RWPE1 (cell line): Measurements from ENCODE around the gene NIPAL3.
A peak's percentile ranks its signal among the peaks of the same experiment; 100 is the strongest.
"Not testable (repeated sequence)": the region's sequence is repeated elsewhere in the genome, so short reads cannot be mapped to it uniquely, and the experiment has no call there.

Experiments
- CTCF ChIA-PET: fragments of 350-600 bp; sonication (Branson Sonifier 250); formaldehyde crosslinking; extraction: SDS; loops from one replicate; lab custom pipeline; 2021; lab: Yijun Ruan, JAX
- POLR2A ChIA-PET: fragments of 400-600 bp; formaldehyde crosslinking; extraction: SDS; loops from one replicate; lab custom pipeline; 2020; ENCODE audit warnings: antibody characterized with exemption; ENCODE audit not compliant: low non-redundant PET; lab: Yijun Ruan, JAX
- DNase-seq: peaks from one replicate; pipeline ENCODE4 v3.0.0; 2012; ENCODE audit warnings: low spot score
- H3K27ac ChIP-seq: fragments of 450-650 bp; 2 replicates; pipeline ENCODE4 v1.5.1; 2017
- CTCF ChIP-seq: fragments of 450-650 bp; conservative IDR thresholded peaks from 2 replicates; pipeline ENCODE4 v1.5.1; 2017; ENCODE audit warnings: low read depth, mild to moderate bottlenecking

The NIPAL3 gene

GRCh38 chr1:24508911-24509310 is 93.3 kb downstream of the NIPAL3 start:
- no peak for DNase-seq
- CTCF ChIA-PET = interaction anchor here (0.7 kb wide), 1 partner anchor 99 kb away, joined by 3 read pairs; no protein-coding TSS in a partner anchor
- no peak for TF ChIP-seq CTCF
- POLR2A ChIA-PET = no interaction called here
- no peak overlapping the region for H3K27ac ChIP-seq

GRCh38 chr1:24513706-24514105 is 98.1 kb downstream of the NIPAL3 start:
- no peak for DNase-seq
- ChIA-PET CTCF (interaction anchor here (0.7 kb wide), 1 partner anchor 78 kb away, joined by 3 read pairs; no protein-coding TSS in a partner anchor), POLR2A (no interaction called here)
- no peak for TF ChIP-seq CTCF
- no peak overlapping the region for H3K27ac ChIP-seq

GRCh38 chr1:24514946-24515345 is 99.3 kb downstream of the NIPAL3 start:
- no peak for TF ChIP-seq CTCF
- CTCF ChIA-PET = interaction anchor here (0.6 to 0.8 kb wide), 3 partner anchors 33 to 72 kb away, joined by 3 read pairs; no protein-coding TSS in a partner anchor
- peak overlapping the region; percentile 42 for H3K27ac ChIP-seq
- POLR2A ChIA-PET = no interaction called here
- DNase-seq = no peak

GRCh38 chr1:24515671-24516209 is 100.1 kb downstream of the NIPAL3 start:
- peak overlapping the region; percentile 79 for H3K27ac ChIP-seq
- POLR2A ChIA-PET = interaction anchor here (0.9 kb wide), 1 partner anchor 13 kb away, joined by 4 read pairs; no protein-coding TSS in a partner anchor

GRCh38 chr1:24516506-24516905 is 100.9 kb downstream of the NIPAL3 start:
- ChIA-PET CTCF (interaction anchor here (0.6 to 1.7 kb wide), 4 partner anchors 11 to 1777 kb away, joined by 3 to 9 read pairs (median 4); no protein-coding TSS in a partner anchor), POLR2A (interaction anchor here (0.9 kb wide), 1 partner anchor 13 kb away, joined by 4 read pairs; no protein-coding TSS in a partner anchor)
- no peak for DNase-seq
- peak overlapping the region; percentile 79 for H3K27ac ChIP-seq
- TF ChIP-seq CTCF = no peak

More at GRCh38 chr1:24515671-24516209, 100.1 kb downstream of the NIPAL3 start:
- peak; percentile 81 for DNase-seq
- CTCF ChIA-PET = interaction anchor here (0.6 to 0.7 kb wide), 2 partner anchors 32 to 51 kb away, joined by 3 read pairs; no protein-coding TSS in a partner anchor

- H3K27ac ChIP-seq = no peak overlapping the region
- no peak for TF ChIP-seq CTCF
- ChIA-PET CTCF (interaction anchor here (1.5 to 1.7 kb wide), 2 partner anchors 23 to 127 kb away, joined by 3 to 5 read pairs; no protein-coding TSS in a partner anchor), POLR2A (no interaction called here)
- no peak for DNase-seq
Observed at GRCh38 chr1:24517898-24518297, 102.3 kb downstream of the NIPAL3 start.

GRCh38 chr1:24520282-24520681 is 104.7 kb downstream of the NIPAL3 start:
- H3K27ac ChIP-seq, DNase-seq, CTCF ChIA-PET, POLR2A ChIA-PET: not testable (repeated sequence)
